Natural killer cell (primary cell): Measurements from ENCODE around the gene SPATA16. TPM values are rescaled to one million over a fixed set of nuclear protein-coding genes. Genes with fewer than 3 reads are reported as not detected.

ENCODE experiments used
- ATAC-seq, 3 donors: fragments of 150-1000 bp in 2 of 3; fragments of 200-7000 bp in 1 of 3; cut with Tn5 transposase; 1 replicate in 1 of 3; 2 replicates in 2 of 3; pipeline ENCODE4 v1.10.0; 2021; ENCODE audit warnings: mild to moderate bottlenecking in 2 of 3, moderate library complexity in 2 of 3
- DNase-seq, 2 donors: peaks; one replicate each; pipeline versions ENCODE4 v3.0.0 to v3.0.0-alpha.2; 2013 to 2021; ENCODE audit warnings: mixed read lengths in 1 of 2
- H3K27ac ChIP-seq: one replicate; pipeline ENCODE4 v1.5.1; 2013; ENCODE audit warnings: mild to moderate bottlenecking, low read length
- H3K27me3 ChIP-seq: one replicate; pipeline ENCODE4 v1.6.1; 2013; ENCODE audit warnings: low read length; ENCODE audit not compliant: control insufficient read depth, insufficient read depth
- H3K36me3 ChIP-seq: one replicate; pipeline ENCODE4 v1.6.1; 2013; ENCODE audit warnings: low read length; ENCODE audit not compliant: control insufficient read depth, insufficient read depth
- H3K4me1 ChIP-seq: one replicate; pipeline ENCODE4 v1.6.1; 2013; ENCODE audit warnings: low read length; ENCODE audit not compliant: control insufficient read depth, insufficient read depth
- H3K4me3 ChIP-seq: one replicate; pipeline ENCODE4 v1.5.1; 2013; ENCODE audit warnings: low read length
- H3K9me3 ChIP-seq: one replicate; pipeline ENCODE4 v1.6.1; 2013; ENCODE audit warnings: low read length; ENCODE audit not compliant: control insufficient read depth, insufficient read depth
- H3K27ac Mint-ChIP-seq, 2 donors: one replicate each; pipeline ENCODE4 v1.8.0; 2022; ENCODE audit warnings: mild to moderate bottlenecking in 2 of 2, mixed read lengths in 2 of 2, moderate library complexity in 1 of 2
- H3K27me3 Mint-ChIP-seq, 2 donors: one replicate each; pipeline ENCODE4 v1.8.0; 2022; ENCODE audit warnings: low read depth in 2 of 2, mixed read lengths in 2 of 2
- H3K36me3 Mint-ChIP-seq: one replicate; pipeline ENCODE4 v1.8.0; 2022; ENCODE audit warnings: mixed read lengths
- H3K4me1 Mint-ChIP-seq, 2 donors: one replicate each; pipeline ENCODE4 v1.8.0; 2022; ENCODE audit warnings: mixed read lengths in 2 of 2
- H3K4me3 Mint-ChIP-seq: one replicate; pipeline ENCODE4 v1.8.0; 2022; ENCODE audit warnings: mild to moderate bottlenecking, moderate library complexity, mixed read lengths
- H3K9me3 Mint-ChIP-seq, 2 donors: one replicate each; pipeline ENCODE4 v1.8.0; 2022; ENCODE audit warnings: mixed read lengths in 2 of 2
- CTCF ChIP-seq: fragments of 200-600 bp; IDR thresholded peaks from one replicate; pipeline ENCODE4 v1.8.0; 2022; ENCODE audit warnings: antibody characterized with exemption
- WGBS: methylation state at CpG from one replicate; pipeline ENCODE4 v1.1.7; 2013; ENCODE audit warnings: missing lambda C conversion rate; ENCODE audit not compliant: insufficient coverage; 5-methylcytosine and 5-hydroxymethylcytosine counted together
- intact Hi-C: fragments of 100-400 bp; cut with micrococcal nuclease; formaldehyde crosslinking; loops from one replicate; pipeline ENCODE4 v1.14.2; 2022
- total RNA-seq, 4 donors: library from RNA; stranded (reverse); fragments of 120-200 nt in 1 of 4; gene quantifications; one replicate each; pipeline versions ENCODE4 v1.2.3 to v1.2.4, GENCODE V29; 2013 to 2022

The SPATA16 gene
- total RNA-seq, 3 donors from 2014 or later (not counting 1 experiment from before 2014, with no cell fraction given), result not detected

- DNase-seq, result no peak
- peak in 2 of 3 donors; percentile 58 to 76 for ATAC-seq
- Mint-ChIP-seq H3K27ac (peak overlapping the region; percentile 7 to 75), H3K27me3 (peaks cover 12 to 26% of the 10 kb centered on the region in 2 donors), H3K4me1 (peaks cover 5 to 6% of the 10 kb centered on the region in 2 donors), H3K9me3 (no peaks in the 10 kb centered on the region), H3K36me3 (no peaks in the 10 kb centered on the region), H3K4me3 (peak overlapping the region; percentile 26)
- WGBS, result 46% methylated on average over 1 of the region's 4 CpGs
- no peak for TF ChIP-seq CTCF
- no peaks in the 10 kb centered on the region for H3K36me3 ChIP-seq
- H3K4me3 ChIP-seq, result no peak overlapping the region
- H3K9me3 ChIP-seq, result no peaks in the 10 kb centered on the region
- no peaks in the 10 kb centered on the region for H3K4me1 ChIP-seq
- no peaks in the 10 kb centered on the region for H3K27me3 ChIP-seq
- intact Hi-C loops, result no loop called here
- H3K27ac ChIP-seq, result no peak overlapping the region
Observed at GRCh38 chr3:172846103-172846561, 294.9 kb downstream of the SPATA16 start.

GRCh38 chr3:172844428-172844827 is 296.6 kb downstream of the SPATA16 start:
- no peak for TF ChIP-seq CTCF
- Mint-ChIP-seq H3K27ac (no peak overlapping the region), H3K9me3 (no peaks in the 10 kb centered on the region), H3K4me3 (no peak overlapping the region), H3K36me3 (no peaks in the 10 kb centered on the region), H3K4me1 (peaks cover 5 to 6% of the 10 kb centered on the region in 2 donors), H3K27me3 (peaks cover 8 to 22% of the 10 kb centered on the region in 2 donors)
- ATAC-seq (no peak), DNase-seq (no peak)
- H3K4me3 ChIP-seq, result no peak overlapping the region
- H3K27me3 ChIP-seq, result no peaks in the 10 kb centered on the region
- H3K4me1 ChIP-seq, result no peaks in the 10 kb centered on the region
- no peaks in the 10 kb centered on the region for H3K9me3 ChIP-seq
- 86% methylated on average over 4 of the region's 4 CpGs for WGBS
- no peaks in the 10 kb centered on the region for H3K36me3 ChIP-seq
- intact Hi-C loops, result no loop called here
- H3K27ac ChIP-seq, result no peak overlapping the region

- no peak overlapping the region for H3K4me3 ChIP-seq
- Mint-ChIP-seq H3K4me3 (no peak overlapping the region), H3K9me3 (no peaks in the 10 kb centered on the region), H3K27me3 (peaks cover 15% of the 10 kb centered on the region in 2 donors), H3K36me3 (no peaks in the 10 kb centered on the region), H3K27ac (no peak overlapping the region), H3K4me1 (peaks cover under 1% of the 10 kb centered on the region in 2 donors)
- no peak for ATAC-seq
- no peak for TF ChIP-seq CTCF
- no peaks in the 10 kb centered on the region for H3K36me3 ChIP-seq
- no peaks in the 10 kb centered on the region for H3K9me3 ChIP-seq
- no peak for DNase-seq
- no peaks in the 10 kb centered on the region for H3K27me3 ChIP-seq
- H3K27ac ChIP-seq, result no peak overlapping the region
- 69% methylated on average over 4 of the region's 4 CpGs for WGBS
- H3K4me1 ChIP-seq, result no peaks in the 10 kb centered on the region
- intact Hi-C loops, result no loop called here
Observed at GRCh38 chr3:172840913-172841312, 300.1 kb downstream of the SPATA16 start.

GRCh38 chr3:172840463-172840862 is 300.6 kb downstream of the SPATA16 start:
- intact Hi-C loops, result no loop called here

More at GRCh38 chr3:172840463-172840862, 300.6 kb downstream of the SPATA16 start:
- ATAC-seq (no peak), DNase-seq (no peak)
- H3K4me1 Mint-ChIP-seq, result no peaks in the 10 kb centered on the region
- no peaks in the 10 kb centered on the region for H3K9me3 Mint-ChIP-seq
- no peak overlapping the region for H3K27ac Mint-ChIP-seq
- Histone ChIP-seq H3K36me3 (no peaks in the 10 kb centered on the region), H3K27me3 (no peaks in the 10 kb centered on the region), H3K27ac (no peak overlapping the region), H3K4me1 (no peaks in the 10 kb centered on the region), H3K9me3 (no peaks in the 10 kb centered on the region), H3K4me3 (no peak overlapping the region)
- peaks cover 15% of the 10 kb centered on the region in 2 donors for H3K27me3 Mint-ChIP-seq
- no peak for TF ChIP-seq CTCF
- no CpG with 5 or more reads among the region's 4 CpGs for WGBS
- H3K36me3 Mint-ChIP-seq, result no peaks in the 10 kb centered on the region
- H3K4me3 Mint-ChIP-seq, result no peak overlapping the region
